SU-DHL-6 (cell line): ENCODE results near the gene RPL18.

ENCODE experiments used
- EZH2phosphoT487 ChIP-seq: fragments of 200-600 bp; sonication (generic), shearing (Covaris generic); conservative IDR thresholded peaks from 2 replicates; pipeline ENCODE4 v1.6.1; 2018; ENCODE audit warnings: mild to moderate bottlenecking, antibody characterized with exemption, low read length, moderate library complexity, mixed read lengths
- TF ChIP-seq, protein P1 (sequence below): fragments of 200-600 bp; sonication (generic); IDR thresholded peaks from one replicate; pipeline ENCODE4 v1.5.1; 2017; ENCODE audit warnings: antibody characterized with exemption, mild to moderate bottlenecking, low read length, moderate library complexity; ENCODE audit not compliant: insufficient read depth, poor library complexity, severe bottlenecking

DNA sequence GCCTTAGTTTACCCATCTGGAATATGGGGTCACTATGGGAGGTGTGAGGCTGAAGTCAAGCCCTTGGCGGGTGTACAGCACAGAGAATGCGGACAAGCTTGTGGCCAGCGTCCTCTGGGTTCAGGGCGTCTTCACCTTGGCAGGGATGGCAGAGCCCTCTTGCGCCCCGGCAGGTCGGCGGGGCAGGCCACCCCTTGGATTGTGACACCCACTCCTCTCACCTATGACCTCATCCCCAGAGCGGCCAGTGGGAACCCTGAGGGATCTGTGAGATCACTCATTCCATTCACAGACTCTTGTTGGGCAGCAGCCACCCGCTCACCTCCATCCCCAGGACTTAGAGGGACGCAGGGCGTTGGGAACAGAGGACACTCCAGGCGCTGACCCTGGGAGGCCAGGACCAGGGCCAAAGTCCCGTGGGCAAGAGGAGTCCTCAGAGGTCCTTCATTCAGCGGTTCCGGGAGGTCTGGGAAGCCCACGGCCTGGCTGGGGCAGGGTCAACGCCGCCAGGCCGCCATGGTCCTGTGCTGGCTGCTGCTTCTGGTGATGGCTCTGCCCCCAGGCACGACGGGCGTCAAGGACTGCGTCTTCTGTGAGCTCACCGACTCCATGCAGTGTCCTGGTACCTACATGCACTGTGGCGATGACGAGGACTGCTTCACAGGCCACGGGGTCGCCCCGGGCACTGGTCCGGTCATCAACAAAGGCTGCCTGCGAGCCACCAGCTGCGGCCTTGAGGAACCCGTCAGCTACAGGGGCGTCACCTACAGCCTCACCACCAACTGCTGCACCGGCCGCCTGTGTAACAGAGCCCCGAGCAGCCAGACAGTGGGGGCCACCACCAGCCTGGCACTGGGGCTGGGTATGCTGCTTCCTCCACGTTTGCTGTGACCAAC, 12.3 kb downstream of the RPL18 start, which contains the start of gene SPACA4:
- TF ChIP-seq, protein P1, sequence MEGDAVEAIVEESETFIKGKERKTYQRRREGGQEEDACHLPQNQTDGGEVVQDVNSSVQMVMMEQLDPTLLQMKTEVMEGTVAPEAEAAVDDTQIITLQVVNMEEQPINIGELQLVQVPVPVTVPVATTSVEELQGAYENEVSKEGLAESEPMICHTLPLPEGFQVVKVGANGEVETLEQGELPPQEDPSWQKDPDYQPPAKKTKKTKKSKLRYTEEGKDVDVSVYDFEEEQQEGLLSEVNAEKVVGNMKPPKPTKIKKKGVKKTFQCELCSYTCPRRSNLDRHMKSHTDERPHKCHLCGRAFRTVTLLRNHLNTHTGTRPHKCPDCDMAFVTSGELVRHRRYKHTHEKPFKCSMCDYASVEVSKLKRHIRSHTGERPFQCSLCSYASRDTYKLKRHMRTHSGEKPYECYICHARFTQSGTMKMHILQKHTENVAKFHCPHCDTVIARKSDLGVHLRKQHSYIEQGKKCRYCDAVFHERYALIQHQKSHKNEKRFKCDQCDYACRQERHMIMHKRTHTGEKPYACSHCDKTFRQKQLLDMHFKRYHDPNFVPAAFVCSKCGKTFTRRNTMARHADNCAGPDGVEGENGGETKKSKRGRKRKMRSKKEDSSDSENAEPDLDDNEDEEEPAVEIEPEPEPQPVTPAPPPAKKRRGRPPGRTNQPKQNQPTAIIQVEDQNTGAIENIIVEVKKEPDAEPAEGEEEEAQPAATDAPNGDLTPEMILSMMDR: no peak
- TF ChIP-seq EZH2phosphoT487: no peak
